HL-60 (cell line): ENCODE measurements around the gene PFN4.
"Not testable (repeated sequence)": the region's sequence is repeated elsewhere in the genome, so short reads cannot be mapped to it uniquely, and the experiment has no call there.

Experiments
- DNase-seq, 2 experiments: peaks; one replicate each; pipeline ENCODE4 v3.0.0-alpha.2; 2010 to 2020; ENCODE audit warnings: low read depth in 1 of 2, low spot score in 1 of 2
- H3K27ac ChIP-seq: fragments of 250-450 bp; sonication (Bioruptor Pico); replicated peaks from 2 replicates; pipeline ENCODE4 v1.5.1; 2020; ENCODE audit warnings: mild to moderate bottlenecking, moderate library complexity
- H3K27me3 ChIP-seq: fragments of 250-450 bp; sonication (Bioruptor Pico); 2 replicates; pipeline ENCODE4 v1.5.1; 2021; ENCODE audit warnings: mild to moderate bottlenecking, moderate library complexity; ENCODE audit not compliant: insufficient read depth, poor library complexity, severe bottlenecking
- H3K4me3 ChIP-seq: replicated peaks from 2 replicates; pipeline ENCODE4 v1.5.1; 2011; ENCODE audit warnings: mild to moderate bottlenecking, control low read depth, low read length; ENCODE audit not compliant: insufficient read depth
- GABPA ChIP-seq: IDR thresholded peaks from 2 replicates; pipeline ENCODE4 v1.6.1; 2012; ENCODE audit warnings: low read depth
- POLR2AphosphoS5 ChIP-seq: IDR thresholded peaks from 2 replicates; pipeline ENCODE4 v1.6.1; 2012; ENCODE audit warnings: low read depth
- SPI1 ChIP-seq: IDR thresholded peaks from 2 replicates; pipeline ENCODE4 v1.6.1; 2012; ENCODE audit warnings: low read depth, mild to moderate bottlenecking, borderline replicate concordance
- TF ChIP-seq, protein P1 (sequence below): IDR thresholded peaks from one replicate; pipeline ENCODE4 v1.5.1; 2011; ENCODE audit warnings: low read length, control low read depth, inconsistent platforms; ENCODE audit not compliant: insufficient read depth
- TF ChIP-seq, protein P2 (sequence below): IDR thresholded peaks from 2 replicates; pipeline ENCODE4 v1.6.1; 2012; ENCODE audit warnings: low read depth; ENCODE audit not compliant: insufficient replicate concordance

Gene PFN4

DNA sequence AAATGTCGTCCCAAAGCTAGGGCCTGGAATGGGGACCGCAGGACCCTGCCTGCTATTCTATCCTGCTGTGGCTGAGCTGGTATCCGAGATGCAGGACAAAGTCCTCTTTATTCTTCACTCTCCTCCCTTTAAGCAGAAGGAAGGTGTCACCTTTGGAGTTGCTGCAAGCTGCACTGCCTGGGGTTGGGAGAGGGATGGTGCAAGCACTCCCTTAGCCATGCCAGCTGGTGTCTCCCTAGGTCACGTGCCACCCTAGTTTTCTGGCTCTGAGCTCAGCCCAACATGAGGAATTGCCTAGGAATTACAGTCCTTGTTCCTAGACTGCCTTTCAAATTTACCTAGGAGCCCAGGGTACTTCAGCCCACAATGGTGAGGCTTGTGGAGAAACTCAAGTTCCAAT is 30.3 kb upstream of the PFN4 start:
- H3K4me3 ChIP-seq, result no peak overlapping the region
- no peak for DNase-seq
- no peaks in the 10 kb centered on the region for H3K27me3 ChIP-seq
- H3K27ac ChIP-seq, result no peak overlapping the region
- TF ChIP-seq GABPA (no peak), POLR2AphosphoS5 (no peak), SPI1 (no peak)
- TF ChIP-seq, protein P1, sequence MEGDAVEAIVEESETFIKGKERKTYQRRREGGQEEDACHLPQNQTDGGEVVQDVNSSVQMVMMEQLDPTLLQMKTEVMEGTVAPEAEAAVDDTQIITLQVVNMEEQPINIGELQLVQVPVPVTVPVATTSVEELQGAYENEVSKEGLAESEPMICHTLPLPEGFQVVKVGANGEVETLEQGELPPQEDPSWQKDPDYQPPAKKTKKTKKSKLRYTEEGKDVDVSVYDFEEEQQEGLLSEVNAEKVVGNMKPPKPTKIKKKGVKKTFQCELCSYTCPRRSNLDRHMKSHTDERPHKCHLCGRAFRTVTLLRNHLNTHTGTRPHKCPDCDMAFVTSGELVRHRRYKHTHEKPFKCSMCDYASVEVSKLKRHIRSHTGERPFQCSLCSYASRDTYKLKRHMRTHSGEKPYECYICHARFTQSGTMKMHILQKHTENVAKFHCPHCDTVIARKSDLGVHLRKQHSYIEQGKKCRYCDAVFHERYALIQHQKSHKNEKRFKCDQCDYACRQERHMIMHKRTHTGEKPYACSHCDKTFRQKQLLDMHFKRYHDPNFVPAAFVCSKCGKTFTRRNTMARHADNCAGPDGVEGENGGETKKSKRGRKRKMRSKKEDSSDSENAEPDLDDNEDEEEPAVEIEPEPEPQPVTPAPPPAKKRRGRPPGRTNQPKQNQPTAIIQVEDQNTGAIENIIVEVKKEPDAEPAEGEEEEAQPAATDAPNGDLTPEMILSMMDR, result no peak
- TF ChIP-seq, protein P2, sequence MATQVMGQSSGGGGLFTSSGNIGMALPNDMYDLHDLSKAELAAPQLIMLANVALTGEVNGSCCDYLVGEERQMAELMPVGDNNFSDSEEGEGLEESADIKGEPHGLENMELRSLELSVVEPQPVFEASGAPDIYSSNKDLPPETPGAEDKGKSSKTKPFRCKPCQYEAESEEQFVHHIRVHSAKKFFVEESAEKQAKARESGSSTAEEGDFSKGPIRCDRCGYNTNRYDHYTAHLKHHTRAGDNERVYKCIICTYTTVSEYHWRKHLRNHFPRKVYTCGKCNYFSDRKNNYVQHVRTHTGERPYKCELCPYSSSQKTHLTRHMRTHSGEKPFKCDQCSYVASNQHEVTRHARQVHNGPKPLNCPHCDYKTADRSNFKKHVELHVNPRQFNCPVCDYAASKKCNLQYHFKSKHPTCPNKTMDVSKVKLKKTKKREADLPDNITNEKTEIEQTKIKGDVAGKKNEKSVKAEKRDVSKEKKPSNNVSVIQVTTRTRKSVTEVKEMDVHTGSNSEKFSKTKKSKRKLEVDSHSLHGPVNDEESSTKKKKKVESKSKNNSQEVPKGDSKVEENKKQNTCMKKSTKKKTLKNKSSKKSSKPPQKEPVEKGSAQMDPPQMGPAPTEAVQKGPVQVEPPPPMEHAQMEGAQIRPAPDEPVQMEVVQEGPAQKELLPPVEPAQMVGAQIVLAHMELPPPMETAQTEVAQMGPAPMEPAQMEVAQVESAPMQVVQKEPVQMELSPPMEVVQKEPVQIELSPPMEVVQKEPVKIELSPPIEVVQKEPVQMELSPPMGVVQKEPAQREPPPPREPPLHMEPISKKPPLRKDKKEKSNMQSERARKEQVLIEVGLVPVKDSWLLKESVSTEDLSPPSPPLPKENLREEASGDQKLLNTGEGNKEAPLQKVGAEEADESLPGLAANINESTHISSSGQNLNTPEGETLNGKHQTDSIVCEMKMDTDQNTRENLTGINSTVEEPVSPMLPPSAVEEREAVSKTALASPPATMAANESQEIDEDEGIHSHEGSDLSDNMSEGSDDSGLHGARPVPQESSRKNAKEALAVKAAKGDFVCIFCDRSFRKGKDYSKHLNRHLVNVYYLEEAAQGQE, result no peak

DNA sequence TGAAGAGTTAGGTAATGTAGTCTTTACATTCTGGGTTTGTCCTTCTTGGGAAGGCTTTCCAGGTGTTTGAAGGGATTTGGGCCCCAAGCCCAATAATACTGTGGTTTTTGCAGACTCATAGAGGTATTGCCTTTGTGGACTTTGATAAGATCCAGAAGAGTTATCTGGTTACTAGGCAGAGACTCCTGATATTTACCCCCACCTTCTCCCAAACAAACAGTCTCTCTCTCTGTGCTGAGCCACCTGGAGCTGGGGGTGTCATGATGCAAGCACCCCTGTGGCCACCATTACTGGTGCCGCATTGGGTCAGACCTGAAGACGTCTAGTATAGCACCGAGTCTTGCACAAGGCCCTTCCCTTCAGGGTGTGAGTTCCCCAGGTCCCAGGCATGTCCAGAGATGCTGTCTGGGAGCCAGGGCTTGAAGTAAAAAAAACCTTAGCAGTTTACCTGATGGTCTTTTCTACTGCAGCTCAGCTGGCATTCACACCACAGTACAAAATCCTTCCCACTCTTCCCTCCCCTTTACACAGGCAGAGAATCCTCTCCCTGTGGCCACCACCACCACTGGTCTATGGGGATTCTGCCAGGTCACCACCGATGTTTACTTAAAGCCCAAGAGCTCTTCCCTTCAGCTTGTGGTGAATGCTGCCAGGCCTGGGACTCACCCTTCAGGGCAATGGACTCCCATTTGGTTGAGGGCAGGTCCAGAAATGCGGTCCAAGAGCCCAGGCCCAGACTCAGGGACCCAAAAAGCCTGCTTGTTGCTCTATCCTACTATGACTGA is 29.5 kb upstream of the PFN4 start:
- no peaks in the 10 kb centered on the region for H3K27me3 ChIP-seq
- H3K27ac ChIP-seq, result no peak overlapping the region
- H3K4me3 ChIP-seq, result no peak overlapping the region
- no peak for TF ChIP-seq POLR2AphosphoS5
- TF ChIP-seq, protein P1, result no peak
- DNase-seq, result no peak

DNA sequence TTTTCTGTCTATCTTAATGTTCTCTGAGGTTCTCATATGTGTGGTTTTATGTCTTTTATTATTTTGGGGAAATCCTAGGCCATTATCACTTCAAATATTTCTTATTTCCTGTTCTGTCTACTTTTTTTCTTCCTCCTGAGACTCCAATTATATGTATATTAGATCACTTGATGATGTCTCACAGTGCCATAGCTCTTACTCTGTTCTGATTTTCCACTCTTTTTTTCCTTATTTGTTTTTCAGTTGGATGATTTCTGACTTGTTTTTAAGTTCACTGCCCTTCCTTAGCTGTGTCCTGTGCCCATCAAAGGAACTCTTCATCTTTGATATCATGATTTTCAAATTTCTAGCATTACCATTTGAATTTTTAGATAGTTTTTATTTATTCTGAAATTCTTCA is 24.2 kb upstream of the PFN4 start:
- TF ChIP-seq, protein P2, result no peak
- TF ChIP-seq GABPA (no peak), POLR2AphosphoS5 (no peak), SPI1 (no peak)
- TF ChIP-seq, protein P1, result no peak
- H3K27me3 ChIP-seq, result no peaks in the 10 kb centered on the region
- H3K4me3 ChIP-seq, result no peak overlapping the region
- DNase-seq, result no peak
- no peak overlapping the region for H3K27ac ChIP-seq

DNA sequence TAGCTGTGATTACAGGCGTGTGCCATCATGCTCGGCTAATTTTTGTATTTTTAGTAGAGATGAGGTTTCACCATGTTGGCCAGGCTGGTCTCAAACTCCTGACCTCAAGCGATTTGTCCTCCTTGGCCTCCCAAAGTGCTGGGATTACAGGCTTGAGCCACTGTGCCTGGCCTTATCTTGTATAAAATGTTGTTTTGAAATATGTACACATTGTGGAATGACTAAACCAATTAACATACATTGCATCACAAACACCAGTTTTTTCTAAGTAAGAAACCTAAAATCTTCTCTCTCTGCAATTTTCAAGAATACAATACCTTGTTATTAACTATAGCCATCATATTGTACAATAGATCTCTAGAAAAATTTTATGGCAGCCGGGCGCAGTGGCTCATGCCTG is 17.2 kb upstream of the PFN4 start:
- not testable (repeated sequence) for H3K27me3 ChIP-seq, H3K4me3 ChIP-seq, DNase-seq, H3K27ac ChIP-seq
